ENCODE measurements around the gene SHF.

Gene SHF

DNA sequence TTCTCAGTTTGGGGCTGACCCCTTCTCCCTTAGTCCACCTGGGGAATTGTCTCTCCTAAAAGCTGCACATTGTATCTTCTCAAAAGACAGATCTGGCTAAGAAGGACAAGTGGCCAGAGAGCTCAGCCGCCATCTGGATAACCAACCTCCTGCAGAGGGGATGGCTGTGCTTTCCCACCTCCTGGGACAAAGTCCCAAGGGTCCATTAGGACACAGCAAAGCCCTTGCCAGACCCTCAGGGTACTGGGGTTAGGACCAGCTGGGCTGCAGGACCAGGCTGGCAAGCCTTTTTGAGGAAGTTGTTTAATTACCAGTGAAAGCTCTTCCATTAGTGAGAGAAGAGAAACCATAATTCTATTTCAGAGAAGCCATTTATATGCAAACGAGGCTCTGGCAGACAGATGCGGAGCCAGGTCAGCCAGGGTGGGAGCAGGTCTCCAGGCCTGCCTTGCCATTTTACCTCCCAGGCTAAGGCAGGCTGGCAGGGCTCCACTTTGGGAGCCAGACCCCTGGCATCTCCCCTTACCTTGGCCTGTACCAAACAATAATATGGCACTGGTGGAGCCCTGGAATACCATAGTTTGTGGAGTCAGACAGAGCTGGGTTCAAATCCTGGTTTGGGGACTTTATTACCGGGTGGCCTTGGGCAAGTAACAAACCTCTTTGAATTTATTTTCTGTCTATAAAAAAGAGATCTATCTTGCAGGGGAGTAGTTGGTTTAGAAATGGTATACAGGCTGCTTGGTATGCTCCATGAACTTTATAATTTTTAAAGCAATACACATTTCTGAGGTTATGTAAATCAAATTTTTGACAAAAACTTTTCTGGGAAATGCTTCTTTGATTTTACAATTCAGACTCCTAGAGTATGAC lies 17.9 kb downstream of the SHF start:
- no peak overlapping the region for H3K4me3 ChIP-seq (IDR thresholded peaks at IDR 0.05; ENCODE audit: insufficient read depth, low read depth, low read length)
- no peak overlapping the region for H2AFZ ChIP-seq (ENCODE audit: low read depth)
- TF ChIP-seq, protein P1, sequence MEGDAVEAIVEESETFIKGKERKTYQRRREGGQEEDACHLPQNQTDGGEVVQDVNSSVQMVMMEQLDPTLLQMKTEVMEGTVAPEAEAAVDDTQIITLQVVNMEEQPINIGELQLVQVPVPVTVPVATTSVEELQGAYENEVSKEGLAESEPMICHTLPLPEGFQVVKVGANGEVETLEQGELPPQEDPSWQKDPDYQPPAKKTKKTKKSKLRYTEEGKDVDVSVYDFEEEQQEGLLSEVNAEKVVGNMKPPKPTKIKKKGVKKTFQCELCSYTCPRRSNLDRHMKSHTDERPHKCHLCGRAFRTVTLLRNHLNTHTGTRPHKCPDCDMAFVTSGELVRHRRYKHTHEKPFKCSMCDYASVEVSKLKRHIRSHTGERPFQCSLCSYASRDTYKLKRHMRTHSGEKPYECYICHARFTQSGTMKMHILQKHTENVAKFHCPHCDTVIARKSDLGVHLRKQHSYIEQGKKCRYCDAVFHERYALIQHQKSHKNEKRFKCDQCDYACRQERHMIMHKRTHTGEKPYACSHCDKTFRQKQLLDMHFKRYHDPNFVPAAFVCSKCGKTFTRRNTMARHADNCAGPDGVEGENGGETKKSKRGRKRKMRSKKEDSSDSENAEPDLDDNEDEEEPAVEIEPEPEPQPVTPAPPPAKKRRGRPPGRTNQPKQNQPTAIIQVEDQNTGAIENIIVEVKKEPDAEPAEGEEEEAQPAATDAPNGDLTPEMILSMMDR (conservative IDR thresholded peaks at IDR 0.05; ENCODE audit: low read depth, low read length), result no peak
- no peaks in the 10 kb centered on the region for H4K20me1 ChIP-seq (ENCODE audit: insufficient read depth)
- no peak overlapping the region for H3K27ac ChIP-seq
- peaks cover 5% of the 10 kb centered on the region for H3K4me1 ChIP-seq (ENCODE audit: low read depth, poor library complexity, severe bottlenecking)
- H3K4me2 ChIP-seq, result no peak overlapping the region
- H3K36me3 ChIP-seq (ENCODE audit: insufficient read depth), result no peaks in the 10 kb centered on the region
- no peak overlapping the region for H3K9ac ChIP-seq
- no peaks in the 10 kb centered on the region for H3K27me3 ChIP-seq (ENCODE audit: insufficient read depth, low read depth)
- no peaks in the 10 kb centered on the region for H3K79me2 ChIP-seq (ENCODE audit: insufficient read depth, low read depth)

DNA sequence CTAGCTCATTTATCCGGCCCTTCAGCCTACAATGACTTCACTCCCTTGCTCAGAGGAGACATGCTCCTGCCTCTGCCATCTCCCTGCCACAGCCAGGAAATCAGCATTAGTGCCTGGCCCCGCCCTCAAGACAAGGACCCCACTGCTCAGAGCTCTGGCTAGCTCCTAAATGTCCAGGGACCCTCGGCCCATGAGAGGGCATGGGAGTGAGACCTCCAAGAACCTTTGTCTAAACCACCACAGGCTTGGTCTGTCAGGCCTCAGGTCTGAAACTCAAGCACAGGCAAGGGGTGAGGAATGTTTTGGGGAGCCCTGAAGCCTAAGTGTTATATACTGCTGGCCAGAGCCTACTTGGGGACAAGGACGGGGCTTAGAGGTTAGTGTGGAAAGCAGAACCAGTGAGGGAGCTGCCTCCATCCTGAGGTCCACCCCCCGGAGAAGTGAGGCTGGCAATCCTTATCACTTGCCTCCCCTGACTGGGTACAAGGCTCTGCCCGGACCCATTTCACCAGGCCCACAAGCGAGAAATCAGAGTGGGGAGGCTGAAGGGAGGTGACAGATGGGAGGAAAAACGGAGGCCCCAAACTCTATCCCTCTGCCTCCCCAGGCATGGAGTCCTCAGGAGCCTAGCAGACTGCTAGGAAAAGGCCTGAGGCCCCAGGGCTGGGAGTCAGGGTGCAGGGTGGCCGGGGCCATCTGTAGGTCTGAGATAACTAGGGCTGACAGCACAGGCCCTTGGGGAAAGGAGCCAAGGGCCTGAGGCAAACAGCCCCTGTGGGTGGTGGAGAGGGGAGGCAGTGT lies 18.8 kb downstream of the SHF start:
- Histone ChIP-seq H2AFZ (ENCODE audit: low read depth) (no peak overlapping the region), H3K79me2 (ENCODE audit: insufficient read depth, low read depth) (no peaks in the 10 kb centered on the region), H3K9ac (no peak overlapping the region), H4K20me1 (ENCODE audit: insufficient read depth) (no peaks in the 10 kb centered on the region), H3K4me3 (IDR thresholded peaks at IDR 0.05; ENCODE audit: insufficient read depth, low read depth, low read length) (no peak overlapping the region), H3K36me3 (ENCODE audit: insufficient read depth) (no peaks in the 10 kb centered on the region), H3K4me2 (no peak overlapping the region), H3K27ac (no peak overlapping the region), H3K27me3 (ENCODE audit: insufficient read depth, low read depth) (no peaks in the 10 kb centered on the region), H3K4me1 (ENCODE audit: low read depth, poor library complexity, severe bottlenecking) (peaks cover 5% of the 10 kb centered on the region)
- TF ChIP-seq, protein P1 (conservative IDR thresholded peaks at IDR 0.05; ENCODE audit: low read depth, low read length), result no peak

DNA sequence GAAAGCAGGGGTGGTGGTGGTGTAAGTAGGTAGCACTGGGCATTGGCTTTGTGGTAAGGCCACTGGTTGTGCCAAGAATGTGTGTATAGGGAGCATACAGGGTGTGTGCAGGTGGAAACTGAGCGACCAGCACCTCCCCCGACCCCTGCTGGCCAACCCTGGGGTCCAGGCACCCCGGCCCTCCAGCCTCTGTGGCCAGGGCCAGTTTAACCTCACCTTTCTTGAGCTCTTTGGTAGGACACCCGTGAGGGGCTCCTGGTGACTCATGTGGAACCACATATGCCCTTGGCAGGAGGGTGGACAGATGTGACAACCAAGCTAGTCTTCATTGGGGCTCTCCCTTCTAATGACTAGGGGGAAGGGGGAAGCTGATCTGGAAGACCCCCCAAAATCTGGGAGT lies 19.5 kb downstream of the SHF start:
- H3K4me3 ChIP-seq (IDR thresholded peaks at IDR 0.05; ENCODE audit: insufficient read depth, low read depth, low read length), result no peak overlapping the region
- H3K27ac ChIP-seq, result no peak overlapping the region
- H3K36me3 ChIP-seq (ENCODE audit: insufficient read depth), result no peaks in the 10 kb centered on the region
- no peaks in the 10 kb centered on the region for H3K79me2 ChIP-seq (ENCODE audit: insufficient read depth, low read depth)
- H2AFZ ChIP-seq (ENCODE audit: low read depth), result no peak overlapping the region
- H3K4me2 ChIP-seq, result no peak overlapping the region
- H3K9ac ChIP-seq, result no peak overlapping the region
- TF ChIP-seq, protein P1 (conservative IDR thresholded peaks at IDR 0.05; ENCODE audit: low read depth, low read length), result no peak
- H4K20me1 ChIP-seq (ENCODE audit: insufficient read depth), result no peaks in the 10 kb centered on the region
- H3K27me3 ChIP-seq (ENCODE audit: insufficient read depth, low read depth), result no peaks in the 10 kb centered on the region
- peaks cover 5% of the 10 kb centered on the region for H3K4me1 ChIP-seq (ENCODE audit: low read depth, poor library complexity, severe bottlenecking)

DNA sequence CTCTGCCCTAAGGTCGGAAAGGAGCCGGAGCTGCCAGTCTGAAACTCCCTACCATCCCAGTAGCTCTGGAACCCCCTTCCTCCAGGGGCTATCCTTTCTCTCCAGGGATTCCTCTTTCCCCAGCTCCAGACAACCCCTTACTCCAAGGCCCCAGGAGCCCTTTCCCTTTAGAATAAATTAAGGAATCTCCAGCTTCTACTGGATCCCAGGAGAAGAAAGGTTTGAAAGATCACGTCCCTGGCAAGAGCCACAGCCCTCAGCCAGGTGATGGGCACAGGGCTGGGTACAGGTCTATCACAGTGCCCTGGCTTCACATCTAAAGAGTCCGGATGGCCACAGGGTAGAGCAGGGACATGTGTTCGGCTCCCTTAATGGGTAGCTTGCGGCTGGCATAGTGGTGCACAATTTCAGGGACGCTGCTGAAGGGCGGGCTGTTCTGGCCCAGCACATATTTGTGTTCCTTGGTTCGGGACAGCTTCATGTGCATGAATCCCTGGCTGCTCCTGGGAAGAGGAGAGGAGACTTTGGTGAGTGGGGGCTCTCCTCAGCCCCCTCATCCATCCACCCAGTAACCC lies 20.0 kb downstream of the SHF start:
- Histone ChIP-seq H2AFZ (ENCODE audit: low read depth) (peak overlapping the region; percentile 96), H3K27ac (0 out of 2 replicates have a peak overlapping the region, but pooled peaks have one; percentile 94), H3K36me3 (ENCODE audit: insufficient read depth) (no peaks in the 10 kb centered on the region), H4K20me1 (ENCODE audit: insufficient read depth) (no peaks in the 10 kb centered on the region), H3K4me1 (ENCODE audit: low read depth, poor library complexity, severe bottlenecking) (peaks cover 10% of the 10 kb centered on the region), H3K9ac (no peak overlapping the region), H3K79me2 (ENCODE audit: insufficient read depth, low read depth) (no peaks in the 10 kb centered on the region), H3K4me2 (peak overlapping the region; percentile 95; the same call in 1 of the 2 replicates), H3K27me3 (ENCODE audit: insufficient read depth, low read depth) (no peaks in the 10 kb centered on the region), H3K4me3 (IDR thresholded peaks at IDR 0.05; ENCODE audit: insufficient read depth, low read depth, low read length) (no peak overlapping the region)
- TF ChIP-seq, protein P1 (conservative IDR thresholded peaks at IDR 0.05; ENCODE audit: low read depth, low read length), result 0 out of 2 replicates have a peak, but pooled peaks have one; percentile 49

All from KMS-11 (cell line).